Nephron (organoid): ENCODE measurements around the gene TRAFD1.

Experiments
- H3K27ac Mint-ChIP-seq, 3 experiments: 2 replicates each; pipeline ENCODE4 v1.8.0; 2020; ENCODE audit warnings: mixed read lengths in 3 of 3, mild to moderate bottlenecking in 2 of 3, moderate library complexity in 1 of 3
- H3K27me3 Mint-ChIP-seq: 2 replicates; pipeline ENCODE4 v1.8.0; 2021; ENCODE audit warnings: low read depth, mild to moderate bottlenecking, moderate library complexity, mixed read lengths
- H3K36me3 Mint-ChIP-seq: 2 replicates; pipeline ENCODE4 v1.8.0; 2020; ENCODE audit warnings: low read depth, mixed read lengths
- H3K4me1 Mint-ChIP-seq: 2 replicates; pipeline ENCODE4 v1.8.0; 2020; ENCODE audit warnings: mixed read lengths
- H3K4me3 Mint-ChIP-seq, 3 experiments: 2 replicates each; pipeline ENCODE4 v1.8.0; 2020; ENCODE audit warnings: mild to moderate bottlenecking in 3 of 3, mixed read lengths in 3 of 3, moderate library complexity in 2 of 3
- H3K9me3 Mint-ChIP-seq: 2 replicates; pipeline ENCODE4 v1.8.0; 2020; ENCODE audit warnings: mixed read lengths
- CTCF ChIP-seq, 3 experiments: fragments of 200-600 bp; sonication (generic); IDR thresholded peaks; one replicate each; pipeline ENCODE4 v1.5.0; 2021; ENCODE audit warnings: antibody characterized with exemption in 3 of 3; ENCODE audit not compliant: unreplicated experiment in 3 of 3

The TRAFD1 gene

DNA sequence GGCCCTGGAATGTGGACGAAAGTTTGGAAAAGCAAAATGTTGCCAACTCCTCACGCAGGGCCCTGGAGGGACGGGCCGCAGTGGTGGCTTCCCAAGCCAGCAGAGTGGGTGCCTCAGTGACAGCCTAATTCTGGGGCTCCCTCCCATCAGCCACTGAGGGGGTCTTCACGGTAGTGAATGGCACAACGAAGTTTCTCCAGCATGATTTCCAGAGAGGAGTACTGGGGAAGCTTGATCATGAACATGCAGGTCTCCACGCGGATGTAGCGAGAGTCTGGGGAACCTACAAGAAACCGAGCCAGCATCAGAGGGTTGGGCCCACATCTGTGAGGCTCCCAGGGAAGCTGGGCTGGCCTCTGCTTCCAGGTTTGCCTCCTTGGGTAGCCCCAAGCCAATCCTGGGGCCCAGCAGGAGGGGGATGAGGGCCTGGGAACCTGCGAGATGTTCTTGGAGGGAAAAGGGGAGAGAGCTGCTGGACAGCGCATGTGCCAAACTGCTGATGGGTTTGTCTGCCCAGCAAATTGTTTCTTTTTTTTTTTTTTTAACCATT, 37.0 kb downstream of the TRAFD1 start:
- Mint-ChIP-seq H3K27ac (no peak overlapping the region), H3K36me3 (peaks cover 50% of the 10 kb centered on the region), H3K4me1 (no peaks in the 10 kb centered on the region), H3K27me3 (no peaks in the 10 kb centered on the region), H3K4me3 (no peak overlapping the region), H3K9me3 (peaks cover 13% of the 10 kb centered on the region)
- TF ChIP-seq CTCF (IDR thresholded peaks at IDR 0.05; ENCODE audit: unreplicated experiment in 3 of 3): no peak

GRCh38 chr12:112163056-112163455, 37.7 kb downstream of the TRAFD1 start:
- Mint-ChIP-seq H3K9me3 (peaks cover 6% of the 10 kb centered on the region), H3K27me3 (no peaks in the 10 kb centered on the region), H3K4me3 (no peak overlapping the region), H3K4me1 (no peaks in the 10 kb centered on the region), H3K36me3 (peaks cover 43% of the 10 kb centered on the region), H3K27ac (no peak overlapping the region)
- no peak for TF ChIP-seq CTCF (IDR thresholded peaks at IDR 0.05; ENCODE audit: unreplicated experiment in 3 of 3)

GRCh38 chr12:112163471-112163991, 38.2 kb downstream of the TRAFD1 start:
- H3K27ac Mint-ChIP-seq: no peak overlapping the region

DNA sequence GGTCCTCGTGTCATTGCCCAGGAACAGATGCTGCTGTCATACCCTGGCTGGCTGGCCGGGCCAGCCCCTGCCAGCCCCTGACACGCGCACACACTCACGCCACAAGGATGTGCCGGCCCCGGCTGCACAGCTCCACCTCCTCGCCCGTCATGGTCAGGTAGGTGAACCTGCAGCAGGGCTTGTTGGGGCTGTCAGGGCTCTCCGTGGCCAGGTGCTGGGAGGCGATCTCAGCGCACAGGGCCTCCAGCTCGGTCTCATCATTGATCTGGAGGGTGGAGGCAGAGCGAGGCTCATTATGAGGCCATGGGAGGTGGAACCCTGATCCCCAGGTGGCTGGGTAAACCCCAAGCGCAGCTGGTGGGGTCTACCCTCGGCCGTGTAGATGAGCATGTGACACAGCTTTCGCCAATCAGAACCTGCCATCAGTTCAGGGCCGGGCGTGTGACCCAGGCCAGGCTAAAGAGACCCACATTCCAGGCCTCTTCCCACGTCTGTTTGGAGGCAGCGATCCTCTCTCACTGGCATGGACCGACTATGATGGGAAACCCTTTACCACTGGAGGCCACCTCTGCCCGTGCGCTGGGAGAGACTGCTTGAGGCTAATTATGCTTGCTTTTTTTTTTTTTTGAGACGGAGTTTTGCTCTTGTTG, 38.8 kb downstream of the TRAFD1 start:
- no peak for TF ChIP-seq CTCF (IDR thresholded peaks at IDR 0.05; ENCODE audit: unreplicated experiment in 3 of 3)
- peaks cover 32% of the 10 kb centered on the region for H3K36me3 Mint-ChIP-seq

More at GRCh38 chr12:112163471-112163991, 38.2 kb downstream of the TRAFD1 start:
- H3K9me3 Mint-ChIP-seq: peaks cover 3% of the 10 kb centered on the region
- H3K27me3 Mint-ChIP-seq: no peaks in the 10 kb centered on the region
- no peak for TF ChIP-seq CTCF (IDR thresholded peaks at IDR 0.05; ENCODE audit: unreplicated experiment in 3 of 3)
- no peaks in the 10 kb centered on the region for H3K4me1 Mint-ChIP-seq
- H3K4me3 Mint-ChIP-seq: no peak overlapping the region
- peaks cover 38% of the 10 kb centered on the region for H3K36me3 Mint-ChIP-seq

DNA sequence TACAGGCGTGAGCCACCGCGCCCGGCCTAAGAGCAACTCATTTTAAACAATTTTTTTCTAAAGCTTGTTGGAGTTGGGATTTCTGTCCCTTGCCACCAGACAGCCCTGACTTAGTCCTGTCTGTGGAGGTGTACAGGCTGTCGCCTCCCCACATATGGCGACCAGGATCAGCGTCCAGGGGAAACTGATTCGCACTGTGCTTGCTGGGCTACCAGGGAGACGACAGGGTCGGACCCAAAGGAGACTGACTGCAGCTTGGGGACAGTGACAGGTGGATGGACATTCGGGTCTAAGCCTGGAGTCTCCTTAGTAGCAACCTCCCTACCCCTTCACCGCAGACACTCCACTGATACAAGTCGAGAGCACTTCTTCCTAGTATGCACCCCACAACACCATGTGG, 40.3 kb downstream of the TRAFD1 start:
- Mint-ChIP-seq H3K4me3 (no peak overlapping the region), H3K9me3 (no peaks in the 10 kb centered on the region), H3K4me1 (no peaks in the 10 kb centered on the region), H3K27me3 (no peaks in the 10 kb centered on the region), H3K27ac (no peak overlapping the region), H3K36me3 (peaks cover 24% of the 10 kb centered on the region)
- TF ChIP-seq CTCF (IDR thresholded peaks at IDR 0.05; ENCODE audit: unreplicated experiment in 3 of 3): no peak

More for the DNA sequence above, 38.8 kb downstream of the TRAFD1 start:
- no peaks in the 10 kb centered on the region for H3K27me3 Mint-ChIP-seq
- H3K9me3 Mint-ChIP-seq: peaks cover 3% of the 10 kb centered on the region
- no peaks in the 10 kb centered on the region for H3K4me1 Mint-ChIP-seq
- no peak overlapping the region for H3K4me3 Mint-ChIP-seq
- H3K27ac Mint-ChIP-seq: no peak overlapping the region
